Astrocyte of the cerebellum (primary cell): ENCODE data around the gene MRGPRX1.
"Not testable (repeated sequence)": the region's sequence is repeated elsewhere in the genome, so short reads cannot be mapped to it uniquely, and the experiment has no call there.

Source experiments
- DNase-seq: peaks from one replicate; pipeline ENCODE4 v3.0.0-alpha.2; 2011; ENCODE audit warnings: low read depth
- H3K4me3 ChIP-seq: 2 replicates; pipeline ENCODE4 v1.5.1; 2011; ENCODE audit warnings: mild to moderate bottlenecking, low read depth, low read length, moderate library complexity
- CTCF ChIP-seq: IDR thresholded peaks from 2 replicates; pipeline ENCODE4 v1.5.1; 2012; ENCODE audit warnings: low read length, low read depth, moderate library complexity, mild to moderate bottlenecking; ENCODE audit errors: missing control alignments
- in situ Hi-C: cut with HindIII; loops from 2 replicates; pipeline ENCODE4 v1.10.0; 2017; ENCODE audit warnings: low sequenced_read_pairs

MRGPRX1 gene

GRCh38 chr11:18912883-18913282, 26.3 kb downstream of the MRGPRX1 start:
- no peak overlapping the region for H3K4me3 ChIP-seq
- in situ Hi-C loops, result loop anchor here (5.0 kb wide), 1 partner anchor 49 kb away; no protein-coding TSS in a partner anchor
- TF ChIP-seq CTCF, result no peak
- DNase-seq, result no peak

GRCh38 chr11:18907391-18907790, 31.8 kb downstream of the MRGPRX1 start:
- in situ Hi-C loops, result no loop called here
- no peak for TF ChIP-seq CTCF
- H3K4me3 ChIP-seq, result no peak overlapping the region
- no peak for DNase-seq

DNA sequence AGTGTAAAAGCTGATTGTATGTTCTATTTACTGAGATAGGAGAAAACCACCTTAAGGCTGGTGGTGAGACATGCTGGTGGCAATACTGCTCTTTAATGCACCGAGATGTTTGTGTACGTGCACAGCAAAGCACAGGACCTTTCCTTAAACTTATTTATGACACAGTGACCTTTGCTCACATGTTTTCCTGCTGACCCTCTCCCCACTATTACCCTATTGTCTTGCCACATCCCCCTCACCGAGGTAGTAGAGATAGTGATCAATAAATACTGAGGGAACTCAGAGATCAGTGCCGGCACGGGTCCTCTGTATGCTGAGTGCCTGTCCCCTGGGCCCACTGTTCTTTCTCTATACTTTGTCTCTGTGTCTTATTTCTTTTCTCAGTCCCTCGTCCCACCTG, 38.6 kb downstream of the MRGPRX1 start:
- DNase-seq, in situ Hi-C loops, H3K4me3 ChIP-seq: not testable (repeated sequence)

- DNase-seq, in situ Hi-C loops, H3K4me3 ChIP-seq: not testable (repeated sequence)
These were observed 39.0 kb downstream of the MRGPRX1 start for GRCh38 chr11:18900151-18900611.

GRCh38 chr11:18891712-18892111, 47.5 kb downstream of the MRGPRX1 start:
- DNase-seq, H3K4me3 ChIP-seq, in situ Hi-C loops: not testable (repeated sequence)

DNA sequence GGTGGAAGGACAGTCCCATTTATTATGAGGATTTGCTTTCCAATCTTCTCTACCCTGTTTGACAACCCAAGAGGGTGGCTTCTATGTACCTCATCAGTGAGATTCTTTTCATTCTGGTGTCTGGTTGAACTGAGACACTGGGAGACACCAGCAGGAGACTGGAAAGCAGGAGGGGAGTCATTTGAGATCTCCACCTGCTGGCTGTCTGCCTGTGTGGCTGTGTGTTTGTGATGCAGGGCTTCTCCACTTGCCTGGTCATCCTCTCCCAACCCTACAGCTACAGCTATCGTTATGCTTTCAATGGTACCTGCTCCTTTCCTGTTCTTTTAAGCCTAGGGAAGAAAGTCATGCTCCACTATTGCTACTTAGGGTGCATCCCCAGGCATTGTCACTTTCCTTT, 48.6 kb downstream of the MRGPRX1 start:
- H3K4me3 ChIP-seq, result no peak overlapping the region
- no peak for DNase-seq
- no peak for TF ChIP-seq CTCF
- in situ Hi-C loops, result no loop called here
